Glomerular endothelial cell (primary cell): ENCODE results near the gene ANKRD33B. TPM values are rescaled to one million over a fixed set of nuclear protein-coding genes. Genes with fewer than 3 reads are reported as not detected.
"Not testable (repeated sequence)": the region's sequence is repeated elsewhere in the genome, so short reads cannot be mapped to it uniquely, and the experiment has no call there.

ENCODE experiments used
- DNase-seq: peaks from one replicate; pipeline ENCODE4 v3.0.0-alpha.2; 2011; ENCODE audit warnings: low read depth, low spot score; ENCODE audit errors: extremely low read depth
- total RNA-seq: library from RNA; depleted of rRNA; stranded (reverse); fragments of >200 nt; gene quantifications from 2 replicates; pipeline ENCODE4 v1.2.3, GENCODE V29; 2015

ANKRD33B gene
- total RNA-seq, 1 donor from 2014 or later, result 6.1 TPM

- peak; percentile 86 for DNase-seq
Measured at GRCh38 chr5:10633271-10634049, 69.6 kb downstream of the ANKRD33B start.

GRCh38 chr5:10634050-10634449 lies 70.2 kb downstream of the ANKRD33B start:
- DNase-seq, result no peak

- DNase-seq, result no peak
Measured at GRCh38 chr5:10634562-10634961, 70.7 kb downstream of the ANKRD33B start.

- no peak for DNase-seq
Measured at GRCh38 chr5:10635257-10635866, 71.5 kb downstream of the ANKRD33B start.

GRCh38 chr5:10635867-10636350 lies 72.0 kb downstream of the ANKRD33B start:
- DNase-seq, result no peak

- no peak for DNase-seq
Measured at GRCh38 chr5:10636363-10637142, 72.7 kb downstream of the ANKRD33B start.

GRCh38 chr5:10637944-10638343 lies 74.1 kb downstream of the ANKRD33B start:
- DNase-seq, result no peak

GRCh38 chr5:10638723-10639122 lies 74.9 kb downstream of the ANKRD33B start:
- DNase-seq, result not testable (repeated sequence)

- no peak for DNase-seq
Measured at GRCh38 chr5:10639846-10640368, 76.0 kb downstream of the ANKRD33B start.

- no peak for DNase-seq
Measured at GRCh38 chr5:10642367-10642766, 78.5 kb downstream of the ANKRD33B start.

GRCh38 chr5:10644192-10644591 lies 80.3 kb downstream of the ANKRD33B start:
- no peak for DNase-seq

- DNase-seq, result no peak
Measured at GRCh38 chr5:10645146-10645545, 81.3 kb downstream of the ANKRD33B start.

GRCh38 chr5:10645671-10646070 lies 81.8 kb downstream of the ANKRD33B start:
- no peak for DNase-seq

- DNase-seq, result no peak
Measured at GRCh38 chr5:10647640-10648039, 83.8 kb downstream of the ANKRD33B start.

GRCh38 chr5:10648806-10649665 lies 85.2 kb downstream of the ANKRD33B start:
- DNase-seq, result no peak

GRCh38 chr5:10649666-10650380 lies 86.0 kb downstream of the ANKRD33B start:
- DNase-seq, result no peak

- DNase-seq, result no peak
Measured at GRCh38 chr5:10652151-10652550, 88.3 kb downstream of the ANKRD33B start.

GRCh38 chr5:10652606-10653005 lies 88.7 kb downstream of the ANKRD33B start:
- no peak for DNase-seq

- DNase-seq, result no peak
Measured at GRCh38 chr5:10653043-10653442, 89.2 kb downstream of the ANKRD33B start.
